Suprapubic skin (tissue), 3 donors: ENCODE measurements around the gene TFCP2L1.

Experiments
- CTCF ChIP-seq, 2 donors: fragments of 200-600 bp in 1 of 2; fragments of 450-650 bp in 1 of 2; sonication (generic) in 1 of 2; IDR thresholded peaks; one replicate each; pipeline ENCODE4 v1.5.1; 2016 to 2019; ENCODE audit warnings: antibody characterized with exemption in 2 of 2, mild to moderate bottlenecking in 1 of 2, moderate library complexity in 1 of 2
- POLR2A ChIP-seq, 2 donors: fragments of 450-650 bp; IDR thresholded peaks; one replicate each; pipeline ENCODE4 v1.6.1; 2017; ENCODE audit warnings: antibody characterized with exemption in 2 of 2, mild to moderate bottlenecking in 2 of 2, moderate library complexity in 2 of 2

- TF ChIP-seq CTCF (IDR thresholded peaks at IDR 0.05) (no peak), POLR2A (IDR thresholded peaks at IDR 0.05) (no peak)
Observed at GRCh38 chr2:121234144-121234543, 50.9 kb downstream of the TFCP2L1 start.
